Tibial artery (tissue), 4 donors: Measurements from ENCODE around the gene TRIOBP.

Source experiments
- DNase-seq, 2 donors: peaks; one replicate each; pipeline ENCODE4 v3.0.0-alpha.2; 2019
- H3K27ac ChIP-seq, 2 donors: fragments of 200-600 bp; sonication (generic) in 1 of 2; 1 replicate in 1 of 2; 2 replicates in 1 of 2; pipeline ENCODE4 v1.5.1; 2018 to 2019; ENCODE audit warnings: mild to moderate bottlenecking in 1 of 2
- H3K27me3 ChIP-seq, 2 donors: fragments of 200-600 bp; sonication (generic) in 1 of 2; one replicate each; pipeline versions ENCODE4 v1.5.1 to v1.6.0; 2016 to 2019
- H3K36me3 ChIP-seq, 3 donors: fragments of 200-600 bp; sonication (generic) in 2 of 3; one replicate each; pipeline ENCODE4 v1.5.1; 2016 to 2019; ENCODE audit warnings: mild to moderate bottlenecking in 2 of 3
- H3K4me1 ChIP-seq, 4 donors: fragments of 200-600 bp; sonication (generic) in 2 of 4; 1 replicate in 3 of 4; 2 replicates in 1 of 4; pipeline ENCODE4 v1.5.1; 2016 to 2019
- H3K4me3 ChIP-seq, 2 donors: fragments of 200-600 bp; sonication (generic) in 1 of 2; 1 replicate in 1 of 2; 2 replicates in 1 of 2; pipeline ENCODE4 v1.5.1; 2018 to 2019; ENCODE audit warnings: mild to moderate bottlenecking in 2 of 2
- H3K9me3 ChIP-seq, 3 donors: fragments of 200-600 bp; sonication (generic) in 1 of 3; one replicate each; pipeline ENCODE4 v1.5.1; 2016 to 2019
- CTCF ChIP-seq, 2 experiments: fragments of 200-600 bp in 1 of 2; fragments of 450-650 bp in 1 of 2; IDR thresholded peaks; one replicate each; pipeline ENCODE4 v1.5.1; 2017 to 2019; ENCODE audit warnings: antibody characterized with exemption in 2 of 2, mild to moderate bottlenecking in 1 of 2, moderate library complexity in 1 of 2
- intact Hi-C: fragments of 100-400 bp; cut with DNase I; formaldehyde crosslinking; loops from one replicate; pipeline ENCODE4 v1.15.0; 2023; ENCODE audit warnings: low total_unique reads

The TRIOBP gene

GRCh38 chr22:37725551-37726240, 28.8 kb downstream of the TRIOBP start:
- no peak for TF ChIP-seq CTCF (IDR thresholded peaks at IDR 0.05)
- intact Hi-C loops = no loop called here
- no peaks in the 10 kb centered on the region for H3K36me3 ChIP-seq
- no peak overlapping the region for H3K27ac ChIP-seq
- no peaks in the 10 kb centered on the region for H3K27me3 ChIP-seq
- H3K4me3 ChIP-seq = no peak overlapping the region
- peaks cover 0 to 13% (median 0%) of the 10 kb centered on the region in 4 donors for H3K4me1 ChIP-seq
- DNase-seq = no peak
- H3K9me3 ChIP-seq = no peaks in the 10 kb centered on the region

GRCh38 chr22:37726241-37726887, 29.5 kb downstream of the TRIOBP start:
- intact Hi-C loops = no loop called here
- no peaks in the 10 kb centered on the region for H3K9me3 ChIP-seq
- H3K27ac ChIP-seq = no peak overlapping the region
- TF ChIP-seq CTCF (IDR thresholded peaks at IDR 0.05) = no peak
- H3K4me1 ChIP-seq = peaks cover 0 to 13% (median 0%) of the 10 kb centered on the region in 4 donors
- H3K27me3 ChIP-seq = no peaks in the 10 kb centered on the region
- no peaks in the 10 kb centered on the region for H3K36me3 ChIP-seq
- no peak for DNase-seq
- H3K4me3 ChIP-seq = no peak overlapping the region

GRCh38 chr22:37728620-37729019, 31.8 kb downstream of the TRIOBP start:
- H3K9me3 ChIP-seq = no peaks in the 10 kb centered on the region

GRCh38 chr22:37731804-37732471, 35.1 kb downstream of the TRIOBP start:
- H3K9me3 ChIP-seq = no peaks in the 10 kb centered on the region
- no peaks in the 10 kb centered on the region for H3K27me3 ChIP-seq
- no peak for DNase-seq
- intact Hi-C loops = no loop called here
- peaks cover 0 to 13% (median 0%) of the 10 kb centered on the region in 4 donors for H3K4me1 ChIP-seq
- H3K36me3 ChIP-seq = no peaks in the 10 kb centered on the region
- TF ChIP-seq CTCF (IDR thresholded peaks at IDR 0.05) = no peak
- no peak overlapping the region for H3K4me3 ChIP-seq
- no peak overlapping the region for H3K27ac ChIP-seq

More at GRCh38 chr22:37728620-37729019, 31.8 kb downstream of the TRIOBP start:
- peaks cover 0 to 13% (median 0%) of the 10 kb centered on the region in 4 donors for H3K4me1 ChIP-seq
- no peak overlapping the region for H3K4me3 ChIP-seq
- no peaks in the 10 kb centered on the region for H3K27me3 ChIP-seq
- intact Hi-C loops = no loop called here
- no peak for DNase-seq
- H3K27ac ChIP-seq = peak overlapping the region; percentile 50 to 62
- H3K36me3 ChIP-seq = no peaks in the 10 kb centered on the region
- TF ChIP-seq CTCF (IDR thresholded peaks at IDR 0.05) = no peak

GRCh38 chr22:37732699-37733607, 36.1 kb downstream of the TRIOBP start:
- H3K9me3 ChIP-seq = no peaks in the 10 kb centered on the region
- no peaks in the 10 kb centered on the region for H3K36me3 ChIP-seq
- intact Hi-C loops = no loop called here
- no peak for TF ChIP-seq CTCF (IDR thresholded peaks at IDR 0.05)
- DNase-seq = no peak
- H3K4me1 ChIP-seq = peaks cover 0 to 6% (median 0%) of the 10 kb centered on the region in 4 donors
- H3K4me3 ChIP-seq = no peak overlapping the region
- H3K27ac ChIP-seq = no peak overlapping the region
- no peaks in the 10 kb centered on the region for H3K27me3 ChIP-seq
